GM19438 (cell line): ENCODE results near the gene ARF6.
"Not testable (repeated sequence)": the region's sequence is repeated elsewhere in the genome, so short reads cannot be mapped to it uniquely, and the experiment has no call there.

ENCODE experiments used
- ATAC-seq: cut with Tn5 transposase; IDR thresholded peaks from one replicate; pipeline ENCODE4 v1.9.1; 2021; ENCODE audit warnings: low read depth; ENCODE audit not compliant: unreplicated experiment

ARF6 gene

DNA sequence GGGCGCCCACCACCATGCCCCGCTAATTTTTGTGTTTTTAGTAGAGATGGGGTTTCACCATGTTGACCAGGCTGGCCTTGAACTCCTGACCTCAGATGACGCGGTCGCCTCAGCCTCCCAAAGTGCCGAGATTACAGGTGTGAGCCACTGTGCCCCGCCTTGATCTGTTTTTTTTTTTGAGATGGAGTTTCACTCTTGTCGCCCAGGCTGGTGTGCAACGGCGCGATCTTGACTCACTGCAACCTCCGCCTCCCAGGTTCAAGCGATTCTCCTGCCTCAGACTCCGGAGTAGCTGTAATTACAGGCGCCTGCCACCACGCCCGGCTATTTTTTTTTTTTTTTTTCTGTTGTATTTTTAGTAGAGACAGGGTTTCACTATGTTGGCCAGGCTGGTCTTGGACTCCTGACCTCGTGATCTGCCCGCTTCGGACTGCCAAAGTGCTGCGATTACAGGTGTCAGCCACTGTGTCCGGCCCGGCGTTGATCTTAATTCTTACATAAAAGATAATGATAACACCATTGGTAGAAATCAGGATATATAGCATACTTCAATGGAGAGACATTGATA lies 9.9 kb downstream of the ARF6 start:
- not testable (repeated sequence) for ATAC-seq

GRCh38 chr14:49904270-49904669 lies 11.4 kb downstream of the ARF6 start:
- ATAC-seq = no peak

GRCh38 chr14:49905989-49906388 lies 13.1 kb downstream of the ARF6 start:
- ATAC-seq = no peak

DNA sequence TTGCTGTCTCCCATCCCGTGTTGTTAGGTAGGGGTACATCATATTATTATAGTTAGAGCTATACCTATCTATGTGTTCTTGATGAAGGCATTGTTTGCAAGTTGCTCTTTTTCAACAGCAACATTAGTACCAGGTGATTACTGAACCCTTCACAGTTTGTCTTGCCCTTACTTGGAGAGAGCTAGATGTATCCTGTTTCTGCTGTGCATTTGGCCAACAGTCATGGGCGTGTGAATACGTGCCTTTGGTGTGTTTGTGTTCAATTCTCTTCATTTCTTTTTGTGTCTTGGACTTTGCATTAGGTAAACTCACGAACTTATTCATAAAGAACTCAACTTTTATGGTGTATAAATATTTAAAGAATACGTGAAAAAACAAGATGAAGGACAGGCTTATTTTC lies 14.3 kb downstream of the ARF6 start:
- ATAC-seq = no peak

GRCh38 chr14:49908433-49908782 lies 15.5 kb downstream of the ARF6 start:
- ATAC-seq = no peak

DNA sequence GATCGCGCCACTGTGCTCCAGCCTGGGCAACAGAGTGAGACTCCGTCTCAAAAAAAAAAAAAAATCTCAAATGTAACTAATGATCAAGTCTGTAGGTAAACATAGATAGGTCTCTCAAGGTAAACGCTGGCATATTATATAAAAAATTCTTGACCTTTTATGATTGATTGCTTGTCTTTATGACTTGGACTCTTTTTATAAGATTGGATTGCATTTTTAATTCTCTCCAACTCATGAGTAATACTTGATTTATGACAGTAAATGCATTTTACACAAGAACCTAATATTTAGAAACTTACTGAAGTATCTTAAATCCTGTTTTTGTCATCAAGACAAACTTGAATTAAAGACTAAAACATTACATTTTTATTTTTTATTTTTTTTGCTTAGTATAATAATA lies 16.1 kb downstream of the ARF6 start:
- ATAC-seq = no peak

- no peak for ATAC-seq
These were observed 22.2 kb downstream of the ARF6 start for GRCh38 chr14:49915085-49915484.

DNA sequence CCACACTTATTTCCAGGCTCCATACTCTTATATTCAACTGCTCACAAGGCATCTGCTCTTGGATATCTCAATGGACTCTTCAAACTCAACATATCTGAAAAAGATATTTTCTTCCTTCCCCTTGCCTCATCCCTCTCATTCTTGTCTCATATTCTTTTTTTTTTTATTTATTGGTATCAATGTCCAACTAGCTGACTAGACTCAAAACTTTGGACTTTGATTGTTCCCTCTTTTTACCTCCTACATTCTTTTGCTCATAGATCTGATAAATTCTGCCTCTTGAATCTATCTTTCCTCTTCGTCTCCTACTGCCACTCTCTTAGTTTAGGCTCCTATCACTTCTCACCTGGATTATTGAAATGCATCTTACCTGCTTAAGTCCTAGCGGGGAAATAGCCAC lies 25.8 kb downstream of the ARF6 start:
- no peak for ATAC-seq

DNA sequence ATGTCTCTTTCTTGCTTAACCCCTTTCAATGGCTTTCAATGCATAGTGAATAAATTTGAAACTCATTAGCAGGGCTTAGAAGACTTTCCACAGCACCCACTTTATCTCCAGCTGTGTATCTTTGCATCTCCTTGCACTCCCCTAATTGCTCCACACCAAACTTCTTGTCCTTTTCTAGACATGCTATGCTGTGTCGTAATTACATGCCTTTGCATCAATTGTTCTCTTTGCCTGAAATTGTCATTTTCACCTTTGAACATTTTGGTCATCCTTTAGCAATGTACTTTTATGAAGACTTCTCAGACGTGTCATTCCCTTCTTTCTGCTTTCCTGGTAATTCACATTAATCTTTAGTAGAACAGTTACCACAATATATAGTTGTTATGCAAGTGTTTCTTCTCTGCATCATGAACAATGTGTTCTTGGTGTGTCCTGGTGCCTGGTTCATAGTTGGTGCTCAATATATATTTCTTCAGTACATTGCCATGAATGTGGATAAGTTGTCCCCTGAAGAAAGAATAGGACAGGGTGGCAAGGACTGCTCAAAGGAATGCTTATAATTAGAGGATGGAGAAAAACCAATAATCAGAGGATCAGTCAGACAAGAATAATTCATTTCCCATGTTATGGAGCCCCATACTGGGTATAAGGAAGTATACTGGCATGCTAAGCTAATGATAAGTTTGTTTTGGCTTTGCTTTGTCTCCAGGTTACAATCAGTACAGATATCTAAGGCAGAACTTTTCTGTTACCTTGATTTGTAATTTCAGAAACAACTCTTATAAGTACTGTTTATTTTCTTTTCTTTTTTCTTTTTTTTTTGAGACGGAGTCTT lies 27.2 kb downstream of the ARF6 start:
- no peak for ATAC-seq

GRCh38 chr14:49920935-49921334 lies 28.1 kb downstream of the ARF6 start:
- ATAC-seq = no peak

- ATAC-seq = no peak
These were observed 28.5 kb downstream of the ARF6 start for GRCh38 chr14:49921401-49921800.

DNA sequence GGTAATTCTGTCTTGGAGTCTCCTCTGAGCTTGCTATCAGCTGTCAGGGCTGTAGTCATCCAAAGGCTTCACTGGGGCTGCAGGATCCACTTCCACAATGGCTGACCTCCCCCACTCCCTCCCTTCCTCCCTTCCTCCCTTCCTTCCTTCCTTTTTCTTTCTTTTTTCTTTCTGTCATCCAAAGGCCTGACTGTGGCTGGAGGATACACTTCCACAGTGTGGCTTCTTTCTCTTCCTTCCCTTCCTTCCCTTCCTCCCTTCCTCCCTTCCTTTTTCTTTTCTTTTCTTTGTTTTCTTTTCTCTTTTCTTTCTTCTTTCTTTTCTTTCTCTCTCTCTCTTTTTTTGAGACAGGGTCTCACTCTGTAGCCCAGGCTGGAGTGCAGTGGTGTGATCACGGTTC lies 30.6 kb downstream of the ARF6 start:
- no peak for ATAC-seq

- no peak for ATAC-seq
These were observed 31.0 kb downstream of the ARF6 start for GRCh38 chr14:49923881-49924280.

- ATAC-seq = no peak
These were observed 32.0 kb downstream of the ARF6 start for GRCh38 chr14:49924852-49925251.

- no peak for ATAC-seq
These were observed 33.9 kb downstream of the ARF6 start for GRCh38 chr14:49926803-49927202.

DNA sequence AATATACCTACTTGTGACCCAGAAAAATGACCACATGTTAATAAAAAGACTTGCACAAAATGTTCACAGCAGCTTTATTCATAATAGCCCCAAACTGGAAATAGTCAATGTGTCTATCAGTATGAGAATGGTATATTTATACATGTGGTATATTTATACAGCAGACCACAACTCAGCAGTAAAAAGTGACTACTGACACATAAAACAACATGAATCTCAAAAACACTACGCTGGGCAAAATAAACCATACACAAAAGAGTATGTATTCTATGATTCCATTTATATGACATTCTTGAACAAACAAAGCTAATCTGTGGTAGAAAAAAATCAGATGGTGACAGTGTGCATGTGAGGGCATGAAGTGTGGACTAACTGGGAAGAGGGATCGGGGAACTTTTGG lies 35.1 kb downstream of the ARF6 start:
- no peak for ATAC-seq

DNA sequence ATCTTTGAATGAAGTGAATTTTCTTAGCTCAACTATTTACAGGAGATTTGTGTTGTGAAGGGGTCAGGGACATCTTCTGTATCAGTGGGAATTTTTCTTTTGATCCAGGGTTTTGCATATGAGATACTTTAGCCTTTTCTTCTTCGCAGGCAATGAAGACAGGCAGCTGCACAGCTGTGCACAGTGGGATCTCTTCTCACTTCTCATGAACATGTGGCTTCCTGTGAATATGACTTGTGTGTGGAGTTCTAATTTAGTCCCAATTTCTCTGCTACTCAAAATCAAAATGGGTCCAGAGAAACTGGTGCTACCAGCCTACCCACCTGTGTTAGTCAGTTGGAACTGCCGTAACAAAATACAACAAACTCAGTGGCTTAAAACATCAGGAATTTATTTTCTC lies 37.8 kb downstream of the ARF6 start:
- ATAC-seq = no peak

- ATAC-seq = no peak
These were observed 38.6 kb downstream of the ARF6 start for GRCh38 chr14:49931523-49931922.

DNA sequence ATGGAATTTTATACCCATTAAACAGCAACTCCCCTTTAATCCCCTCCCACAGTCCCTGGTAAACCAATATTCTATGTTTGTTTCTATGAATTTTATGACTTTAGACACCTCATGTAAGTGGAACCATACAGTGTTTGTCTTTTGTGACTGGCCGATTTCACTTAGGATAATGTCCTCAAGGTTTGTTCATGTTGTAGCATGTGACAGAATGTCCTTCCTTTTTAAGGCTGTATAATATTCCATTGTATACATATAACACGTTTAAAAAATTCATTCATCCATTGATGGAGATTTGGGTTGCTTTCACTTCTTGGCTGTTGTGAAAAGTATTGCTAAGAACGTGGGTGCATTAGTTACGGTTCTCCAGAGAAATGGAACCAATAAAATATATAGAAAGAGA lies 40.2 kb downstream of the ARF6 start:
- no peak for ATAC-seq

DNA sequence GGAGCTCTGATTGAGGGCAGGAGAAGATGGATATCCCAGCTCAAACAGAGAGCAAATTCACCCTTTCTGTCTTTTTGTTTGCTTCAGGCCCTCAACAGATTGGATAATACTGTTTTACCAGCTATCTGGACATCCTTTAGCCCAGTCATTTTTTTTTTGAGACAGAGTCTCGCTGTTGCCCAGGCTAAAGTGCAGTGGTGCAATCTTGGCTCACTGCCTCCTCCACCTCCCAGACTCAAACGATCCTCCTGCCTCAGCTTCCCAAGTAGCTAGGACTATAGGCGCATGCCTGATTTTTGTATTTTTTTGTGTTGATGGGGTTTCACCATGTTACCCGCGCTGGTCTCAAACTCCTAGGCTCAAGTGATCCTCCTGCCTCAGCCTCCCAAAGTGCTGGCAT lies 40.8 kb downstream of the ARF6 start:
- ATAC-seq = no peak

GRCh38 chr14:49934646-49935045 lies 41.8 kb downstream of the ARF6 start:
- ATAC-seq = no peak

DNA sequence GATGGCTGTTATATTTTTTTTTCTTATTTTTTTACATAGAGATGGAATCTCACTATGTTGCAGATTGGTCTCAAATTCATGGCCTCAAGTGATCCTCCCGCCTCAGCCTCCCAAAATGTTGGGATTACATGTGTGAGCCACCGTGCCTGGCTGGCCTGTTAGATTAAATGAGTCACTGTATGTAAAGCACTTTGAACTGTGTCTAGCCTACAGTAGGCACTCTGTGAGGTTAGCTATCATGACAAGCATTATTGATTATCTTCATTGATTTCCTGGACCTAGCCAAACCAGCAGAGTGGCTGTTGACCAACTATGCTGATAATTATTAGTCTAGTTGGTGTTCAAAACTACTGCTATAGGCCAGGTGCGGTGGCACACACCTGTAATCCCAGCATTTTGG lies 42.6 kb downstream of the ARF6 start:
- ATAC-seq = no peak
